H1 (cell line): ENCODE measurements around the gene KLHL29. TPM values are rescaled to one million over a fixed set of nuclear protein-coding genes. Genes with fewer than 3 reads are reported as not detected.

Experiments
- ATF2 ChIP-seq: IDR thresholded peaks from 2 replicates; pipeline ENCODE4 v1.6.1; 2012; ENCODE audit warnings: low read length, inconsistent platforms
- ATF3 ChIP-seq: IDR thresholded peaks from 2 replicates; pipeline ENCODE4 v1.6.1; 2011; ENCODE audit warnings: low read depth, mild to moderate bottlenecking, low read length; ENCODE audit not compliant: insufficient read depth
- HDAC6 ChIP-seq: IDR thresholded peaks from one replicate; pipeline ENCODE4 v1.7.1; 2012; ENCODE audit warnings: low read depth, mild to moderate bottlenecking, inconsistent platforms, low read length, moderate library complexity
- RBBP5 ChIP-seq: IDR thresholded peaks from 2 replicates; pipeline ENCODE4 v1.7.1; 2012; ENCODE audit warnings: low read depth, mild to moderate bottlenecking, inconsistent platforms, low read length, moderate library complexity, borderline replicate concordance
- TAF1 ChIP-seq: IDR thresholded peaks from 2 replicates; pipeline ENCODE4 v1.6.1; 2011; ENCODE audit warnings: mild to moderate bottlenecking, low read depth, low read length
- polyA plus RNA-seq, 7 experiments: library from polyadenylated mRNA; depleted of rRNA in 3 of 7; stranded (reverse) in 5 of 7; unstranded in 2 of 7; fragments of >200 nt in 5 of 7; fragments of 200-250 nt in 2 of 7; gene quantifications; 1 replicate in 5 of 7; 2 replicates in 1 of 7; 4 replicates in 1 of 7; pipeline versions ENCODE4 v1.2.1 to v1.2.3, GENCODE V29; 2011 to 2013; ENCODE audit warnings: missing spikeins in 2 of 7, mixed read lengths in 2 of 7
- total RNA-seq: library from RNA; stranded (reverse); fragmentation: NEBNext Ultra II Directional; extraction: Animal tissue kit (Norgen Biotek cat#: 25700); gene quantifications from 2 replicates; pipeline ENCODE4 v1.2.1, GENCODE V29; 2021

KLHL29 gene
- total and polyA plus RNA-seq, 2 of the 8 experiments (the other 6 are each of a cell fraction or from before 2014, with no cell fraction given), result 1.1 to 4.7 TPM

GRCh38 chr2:23624915-23625314 is 239.9 kb downstream of the KLHL29 start (continued):
- TF ChIP-seq ATF3 (no peak), TAF1 (no peak), RBBP5 (no peak), HDAC6 (no peak), ATF2 (no peak)
